Measurements from ENCODE around the gene BRAT1.
A peak's percentile ranks its signal among the peaks of the same experiment; 100 is the strongest.

BRAT1 gene

GRCh38 chr7:2509298-2509906 lies 45.9 kb downstream of the BRAT1 start:
- no peak for DNase-seq (ENCODE audit: low read depth)
- H3K4me3 ChIP-seq (ENCODE audit: low read depth, low read length), result no peak overlapping the region
- no peak for TF ChIP-seq CTCF (IDR thresholded peaks at IDR 0.05; ENCODE audit: insufficient read depth, low read depth, low read length, missing control alignments)

GRCh38 chr7:2508327-2509215 lies 46.8 kb downstream of the BRAT1 start:
- DNase-seq (ENCODE audit: low read depth), result peak; percentile 55

DNA sequence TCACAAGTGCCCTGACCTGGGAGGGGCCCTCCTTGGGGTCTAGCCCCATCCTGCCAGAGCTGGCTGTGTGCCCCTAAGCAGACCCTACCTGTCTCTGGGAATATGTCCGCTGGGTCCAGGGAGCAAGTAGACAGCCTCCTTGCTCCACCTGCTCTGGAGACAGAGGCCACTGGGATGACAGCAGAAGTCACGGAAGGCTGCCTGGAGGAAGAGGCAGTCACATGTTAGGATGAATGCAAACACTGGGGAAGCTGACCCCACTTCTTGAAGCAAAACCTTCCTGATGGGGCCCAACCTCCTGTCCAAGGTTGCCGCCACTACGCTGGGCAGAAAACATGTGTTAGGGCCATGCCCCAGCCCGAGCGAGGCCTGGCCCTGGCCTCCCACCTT lies 47.4 kb downstream of the BRAT1 start:
- TF ChIP-seq CTCF (IDR thresholded peaks at IDR 0.05; ENCODE audit: insufficient read depth, low read depth, low read length, missing control alignments), result no peak
- no peak overlapping the region for H3K4me3 ChIP-seq (ENCODE audit: low read depth, low read length)
- DNase-seq (ENCODE audit: low read depth), result no peak

More at GRCh38 chr7:2508327-2509215, 46.8 kb downstream of the BRAT1 start:
- no peak overlapping the region for H3K4me3 ChIP-seq (ENCODE audit: low read depth, low read length)
- no peak for TF ChIP-seq CTCF (IDR thresholded peaks at IDR 0.05; ENCODE audit: insufficient read depth, low read depth, low read length, missing control alignments)

- no peak for DNase-seq (ENCODE audit: low read depth)
- no peak for TF ChIP-seq CTCF (IDR thresholded peaks at IDR 0.05; ENCODE audit: insufficient read depth, low read depth, low read length, missing control alignments)
- no peak overlapping the region for H3K4me3 ChIP-seq (ENCODE audit: low read depth, low read length)
These were observed 48.0 kb downstream of the BRAT1 start for GRCh38 chr7:2507208-2507916.

- no peak for DNase-seq (ENCODE audit: low read depth)
- TF ChIP-seq CTCF (IDR thresholded peaks at IDR 0.05; ENCODE audit: insufficient read depth, low read depth, low read length, missing control alignments), result no peak
- no peak overlapping the region for H3K4me3 ChIP-seq (ENCODE audit: low read depth, low read length)
These were observed 49.9 kb downstream of the BRAT1 start for GRCh38 chr7:2505401-2505800.

DNA sequence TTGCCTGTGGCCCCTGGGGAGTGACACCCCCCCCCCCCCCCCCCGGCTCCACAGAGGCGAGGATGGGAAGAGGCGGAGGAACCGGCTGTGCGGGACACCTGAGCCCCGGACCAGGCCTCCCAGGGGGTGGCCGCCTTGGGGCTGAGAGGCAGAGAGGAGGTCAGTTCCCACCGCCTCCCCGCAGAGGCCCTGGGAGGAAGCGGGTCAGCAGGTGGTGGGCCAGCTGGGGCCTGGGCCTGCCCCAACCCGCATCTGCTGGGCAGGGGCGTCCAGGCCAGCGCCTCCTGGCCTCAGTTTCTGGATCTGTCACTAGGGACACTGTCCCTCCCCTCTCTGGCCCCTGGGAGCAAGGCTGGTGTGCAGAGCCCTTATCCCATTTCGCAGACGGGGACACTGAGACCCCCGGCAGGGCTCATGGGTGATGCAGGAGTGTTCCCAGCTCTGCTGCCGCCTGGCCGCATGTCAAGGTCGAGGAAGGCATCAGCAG lies 50.4 kb downstream of the BRAT1 start:
- H3K4me3 ChIP-seq (ENCODE audit: low read depth, low read length), result no peak overlapping the region
- DNase-seq (ENCODE audit: low read depth), result no peak

More for the DNA sequence above, 50.4 kb downstream of the BRAT1 start:
- no peak for TF ChIP-seq CTCF (IDR thresholded peaks at IDR 0.05; ENCODE audit: insufficient read depth, low read depth, low read length, missing control alignments)

Data from GM12865 (cell line).